HG03066 (cell line): ENCODE results near the gene HIF1A.

ENCODE experiments used
- ATAC-seq: cut with Tn5 transposase; IDR thresholded peaks from one replicate; pipeline ENCODE4 v1.9.1; 2021; ENCODE audit warnings: low read depth; ENCODE audit not compliant: unreplicated experiment

Gene HIF1A

DNA sequence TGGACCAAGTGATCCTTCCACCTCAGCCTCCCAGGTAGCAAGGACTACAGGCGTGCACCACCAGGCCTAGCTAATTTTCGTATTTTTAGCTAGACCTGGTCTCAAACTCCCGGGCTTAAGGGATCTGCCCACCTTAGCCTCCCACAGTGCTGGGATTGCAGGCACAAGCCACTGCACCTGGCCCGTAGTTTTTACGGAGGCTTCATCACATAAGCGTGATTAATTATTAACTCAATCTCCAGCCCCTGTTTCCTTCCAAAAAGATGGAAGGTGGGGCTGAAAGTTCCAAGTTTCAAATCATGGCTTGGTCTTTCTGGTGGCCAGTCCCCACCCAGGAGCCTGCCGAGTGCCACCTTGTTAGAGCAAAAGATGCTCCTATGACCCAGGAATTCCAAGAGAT, 22.5 kb upstream of the HIF1A start:
- no peak for ATAC-seq

DNA sequence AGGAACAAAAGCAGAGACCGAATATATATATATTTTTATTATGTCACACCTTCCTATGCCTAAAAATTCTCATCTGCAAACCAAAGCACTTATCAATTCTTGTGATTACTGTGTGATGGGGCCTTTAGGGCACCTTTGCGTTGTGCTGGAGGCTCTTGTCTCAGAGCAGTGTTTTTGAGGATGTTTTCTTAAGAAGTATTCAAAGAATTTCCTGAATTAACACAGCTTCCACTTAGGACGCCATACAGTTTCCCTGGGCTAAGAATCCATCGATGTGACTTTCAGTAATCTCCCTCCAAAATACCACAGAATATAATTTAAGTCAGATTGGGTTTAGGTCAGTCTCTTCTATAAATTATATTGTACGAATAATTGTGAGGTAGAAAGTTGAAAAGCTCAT, 22.0 kb upstream of the HIF1A start:
- no peak for ATAC-seq

DNA sequence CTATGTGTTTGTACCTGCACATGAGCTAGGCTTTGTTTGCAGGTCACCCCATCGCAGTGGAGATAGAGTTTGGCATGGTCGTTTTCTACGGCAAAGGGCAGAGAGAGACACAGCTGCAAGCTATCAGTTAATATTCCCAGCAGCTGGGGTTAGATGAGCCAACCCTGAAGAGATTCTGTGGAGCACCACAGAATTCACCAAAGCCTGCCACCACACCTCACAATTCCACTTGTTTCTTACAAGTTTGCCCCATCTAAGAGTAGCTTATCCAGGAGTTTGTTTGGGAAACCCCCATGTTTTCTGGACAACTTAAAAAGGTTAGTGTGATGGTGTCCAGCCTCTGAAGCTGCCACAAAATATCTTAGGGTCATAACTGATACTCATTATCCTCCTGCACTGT, 20.0 kb upstream of the HIF1A start:
- no peak for ATAC-seq

DNA sequence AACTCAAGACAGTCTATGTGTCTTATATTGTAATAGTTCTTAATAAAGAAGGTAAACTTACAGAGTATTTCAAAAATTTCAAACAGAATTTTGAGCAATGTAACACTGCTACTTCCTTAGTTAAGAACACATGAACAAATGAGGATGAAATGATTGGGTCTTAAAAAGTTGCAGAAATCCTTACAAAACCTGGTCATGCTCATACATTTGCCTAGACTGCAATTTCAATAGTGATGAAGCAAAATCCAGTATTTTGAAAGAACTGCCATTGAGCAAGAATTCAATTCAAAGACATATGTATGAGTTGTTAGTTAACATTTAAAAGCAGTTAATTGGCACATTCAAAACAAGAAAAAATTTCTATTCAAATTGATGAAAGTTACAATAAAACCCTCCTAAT, 17.8 kb upstream of the HIF1A start:
- no peak for ATAC-seq

DNA sequence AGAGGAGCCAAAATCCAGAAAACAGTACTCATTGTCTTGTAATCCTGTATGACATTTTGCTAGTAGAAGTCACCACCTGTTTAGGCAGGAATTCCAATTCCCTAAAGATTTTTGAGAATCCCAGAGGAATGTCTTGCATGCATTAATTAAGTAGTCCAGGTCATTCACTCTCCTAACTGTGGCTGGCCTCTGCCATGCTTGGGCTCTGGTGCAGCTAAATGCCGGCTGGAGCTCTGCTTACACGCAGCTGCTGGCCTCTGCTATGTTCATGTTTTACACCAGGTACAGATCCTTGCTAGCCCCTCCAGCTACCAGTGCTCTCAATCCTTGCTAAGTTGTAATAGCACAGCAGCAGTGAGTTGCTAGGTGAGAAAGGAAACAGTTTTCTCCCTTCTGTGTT, 16.3 kb upstream of the HIF1A start:
- no peak for ATAC-seq

DNA sequence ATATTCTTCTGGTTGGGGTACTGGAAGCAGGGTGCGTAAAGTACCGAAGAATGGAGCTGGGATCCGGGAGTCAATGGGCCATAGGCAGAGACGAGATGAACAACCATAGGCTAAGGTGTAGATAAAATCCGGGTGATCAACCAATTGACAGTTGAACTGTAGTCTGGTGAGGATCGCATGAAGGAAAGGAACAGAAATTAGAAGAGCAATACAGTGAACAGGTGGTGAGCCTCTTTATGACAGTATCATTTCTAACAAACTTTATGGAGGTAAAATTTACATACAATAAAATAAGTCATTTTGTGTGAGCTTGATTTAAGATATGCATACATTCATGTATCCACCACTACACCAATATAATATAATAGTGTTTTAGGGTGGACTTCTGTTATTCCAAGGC, 13.9 kb upstream of the HIF1A start:
- ATAC-seq, result no peak

DNA sequence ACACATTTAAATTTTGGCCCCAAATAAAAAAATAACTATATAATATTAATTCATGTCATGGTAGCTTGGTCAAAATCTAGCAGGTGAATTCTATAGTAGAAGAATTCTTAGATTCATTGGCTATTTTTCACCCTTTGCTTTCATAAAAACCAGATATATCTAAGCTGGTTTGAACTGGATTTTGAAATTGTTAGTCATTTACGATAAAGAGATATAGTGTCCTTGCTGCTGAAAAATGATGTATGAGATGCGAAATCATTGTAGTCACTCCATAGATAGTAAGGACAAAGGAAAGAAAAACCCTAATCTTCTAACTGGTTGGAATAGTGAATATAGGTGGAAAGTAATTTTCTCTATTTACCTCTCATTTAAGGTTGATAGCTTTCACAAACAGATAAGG, 12.2 kb upstream of the HIF1A start:
- ATAC-seq, result no peak

DNA sequence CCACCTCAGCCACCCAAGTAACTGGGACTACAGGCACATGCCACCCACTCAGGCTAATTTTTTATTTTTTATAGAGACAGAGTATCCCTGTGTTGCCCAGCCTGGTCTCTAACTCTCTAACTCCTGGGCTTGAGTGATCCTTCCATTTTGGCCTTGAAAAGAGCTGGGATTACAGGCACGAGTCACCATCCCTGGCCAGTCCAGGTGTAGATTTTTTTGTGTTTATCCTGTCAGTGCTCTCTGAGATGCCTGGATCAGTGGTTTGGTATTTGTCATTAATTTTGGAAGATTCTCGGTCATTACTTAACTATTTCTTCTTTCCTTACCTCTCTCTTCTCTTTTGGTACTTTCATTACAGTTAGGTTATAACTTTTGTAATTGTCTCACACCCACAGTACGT, 5.3 kb upstream of the HIF1A start:
- ATAC-seq, result no peak

DNA sequence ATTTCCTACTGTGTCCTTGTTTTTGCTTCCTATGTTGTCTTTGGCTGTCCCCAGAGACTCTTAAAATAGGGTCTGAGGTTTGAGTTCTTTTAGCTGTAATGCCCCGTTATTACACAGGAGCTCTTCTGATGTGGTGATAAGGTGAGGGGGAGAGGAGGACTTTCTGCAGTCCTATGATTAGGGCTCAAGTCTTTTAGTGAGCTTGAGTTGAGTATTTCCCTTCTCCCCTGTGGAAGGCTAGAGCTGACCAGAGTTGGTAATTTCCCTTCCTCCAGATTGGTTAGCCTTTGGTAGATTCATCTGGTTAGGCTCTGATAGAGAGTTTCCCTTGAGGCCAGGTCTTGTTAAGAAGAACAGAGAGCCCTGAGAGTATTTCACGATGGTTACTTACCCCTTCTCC, 4.3 kb upstream of the HIF1A start:
- ATAC-seq, result no peak

DNA sequence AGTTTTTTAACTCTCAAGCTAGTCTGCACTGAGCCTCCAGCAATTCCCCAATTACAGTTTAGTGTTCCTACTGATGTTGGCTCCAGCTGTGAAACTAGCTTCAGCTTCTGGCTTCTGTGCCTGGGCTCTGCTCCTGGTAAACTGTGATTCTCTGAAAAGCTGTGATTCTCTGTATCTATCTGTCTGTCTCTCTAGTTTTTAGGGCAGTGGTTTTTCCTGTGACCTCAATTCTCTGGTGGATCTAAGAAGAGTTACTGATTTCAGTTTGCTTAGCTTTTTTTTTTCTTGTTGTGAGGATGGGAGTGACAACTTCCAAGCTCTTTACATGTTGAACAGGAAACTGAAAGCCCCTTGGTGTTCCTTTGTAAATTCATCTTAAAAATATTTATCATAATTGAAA, 3.8 kb upstream of the HIF1A start:
- ATAC-seq, result no peak

DNA sequence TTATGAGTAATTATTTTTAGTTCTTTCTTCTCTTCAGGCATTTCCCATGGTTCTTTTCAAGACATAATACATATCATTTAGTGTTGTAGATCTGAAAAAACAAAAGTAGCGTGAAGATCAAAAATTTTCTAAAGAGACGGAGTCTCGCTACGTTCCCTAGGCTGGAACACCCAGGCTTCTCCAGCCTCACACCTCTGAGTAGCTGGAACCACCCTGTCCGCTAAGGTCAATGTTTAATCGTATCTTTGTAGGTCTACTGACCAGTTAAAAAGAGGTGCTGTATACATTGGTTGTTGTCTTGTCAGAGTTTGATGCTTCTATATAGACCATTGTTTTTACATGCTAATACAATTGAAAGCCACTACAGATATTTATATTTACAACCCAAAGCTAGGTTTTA, 1.3 kb upstream of the HIF1A start:
- ATAC-seq, result no peak

DNA sequence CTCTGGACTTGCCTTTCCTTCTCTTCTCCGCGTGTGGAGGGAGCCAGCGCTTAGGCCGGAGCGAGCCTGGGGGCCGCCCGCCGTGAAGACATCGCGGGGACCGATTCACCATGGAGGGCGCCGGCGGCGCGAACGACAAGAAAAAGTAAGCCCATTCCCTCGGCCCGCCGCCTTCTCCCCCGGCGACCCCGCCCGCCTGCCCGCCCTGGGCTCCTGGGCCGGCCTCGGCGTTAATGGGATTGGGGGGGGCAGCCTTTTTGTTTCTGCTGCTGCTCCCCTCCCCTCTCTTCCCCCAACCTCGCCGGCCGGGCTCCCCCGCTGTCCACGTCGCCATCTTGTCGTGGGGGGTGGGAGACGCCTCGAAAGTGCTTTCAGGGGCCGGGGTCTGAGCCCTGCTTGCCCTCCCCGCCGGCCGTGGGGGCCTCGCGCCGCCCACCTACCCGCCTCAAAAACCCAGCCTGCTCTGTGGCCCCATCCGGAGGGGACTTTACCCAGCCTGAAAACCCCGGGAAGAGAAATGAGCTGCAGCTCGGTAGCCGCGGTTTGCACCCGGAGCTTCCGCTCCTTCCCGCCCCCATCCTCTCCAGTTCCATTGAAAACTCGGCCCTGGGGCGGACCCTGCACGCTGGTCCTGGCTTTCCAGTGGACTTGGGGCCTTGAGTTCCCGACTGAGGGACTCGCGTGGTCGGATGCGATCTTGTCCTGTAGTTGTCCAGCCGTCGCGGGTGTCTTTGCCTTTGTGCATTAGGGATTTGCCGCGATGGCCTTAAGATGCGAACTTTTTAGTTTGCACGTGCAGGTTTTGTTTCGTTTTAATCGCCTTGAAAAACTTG, 598 bp downstream of the HIF1A start:
- ATAC-seq, result peak; percentile 7

DNA sequence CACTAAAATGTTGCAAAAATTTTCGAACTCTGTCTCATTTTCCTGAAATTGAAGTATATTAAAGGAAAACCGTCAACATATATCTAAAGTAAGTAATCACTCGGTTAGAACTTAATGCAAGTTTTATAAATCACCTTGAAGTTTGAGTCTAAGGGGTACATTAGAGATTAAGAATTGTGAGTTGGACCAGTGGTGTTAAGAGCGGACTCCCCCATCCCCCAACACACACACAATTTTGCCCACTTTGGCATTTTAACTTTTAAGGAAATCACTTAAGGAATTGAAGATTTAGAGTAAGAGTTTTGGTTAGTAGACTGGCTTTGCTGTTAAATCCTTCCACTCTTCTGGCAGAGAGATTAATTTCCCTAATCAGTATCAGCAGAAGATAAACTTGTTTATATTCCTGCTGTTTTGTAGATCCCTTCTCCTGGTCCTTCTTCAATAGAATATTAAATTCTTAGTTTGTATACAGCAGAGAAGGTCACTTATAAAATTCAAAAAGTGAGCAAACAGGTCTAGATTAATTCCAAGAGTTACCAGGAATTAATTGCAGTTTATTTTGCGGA, 1.5 kb downstream of the HIF1A start:
- ATAC-seq, result no peak

DNA sequence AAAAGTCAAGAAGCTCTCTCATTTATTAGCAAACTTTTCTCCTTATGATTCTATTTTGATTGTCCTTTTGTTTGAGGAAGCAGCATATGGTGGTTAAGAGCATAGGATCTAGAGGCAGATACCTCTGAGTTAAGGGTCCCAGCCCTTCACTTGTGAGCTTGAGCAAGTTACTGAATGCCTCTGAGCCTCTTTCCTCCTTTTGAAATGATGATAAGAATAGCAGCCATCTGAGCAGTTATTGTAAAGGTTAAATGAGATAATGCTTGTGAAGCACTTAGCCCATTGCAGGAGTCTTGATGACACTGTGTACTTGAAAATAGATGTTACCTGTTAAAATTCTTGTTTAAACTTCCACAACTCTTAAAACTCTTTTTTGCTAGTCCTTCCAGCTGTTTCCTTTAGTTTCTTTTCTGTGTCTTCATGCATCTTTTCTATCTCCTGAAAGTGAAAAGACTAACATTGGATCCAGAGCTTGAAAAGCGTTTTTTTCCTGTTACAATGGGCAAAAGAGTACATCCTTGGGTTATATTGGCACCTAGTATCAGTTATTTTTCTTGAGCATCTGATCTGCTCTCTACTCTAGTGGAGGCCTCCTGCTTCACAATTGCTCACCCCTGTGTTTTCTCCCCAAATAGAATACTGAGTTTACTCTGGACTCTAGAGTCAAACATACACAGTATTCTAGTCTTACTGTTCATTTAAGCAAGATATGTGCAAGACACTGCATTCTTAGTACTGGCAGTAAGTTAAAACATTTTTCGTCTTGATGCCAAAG, 3.1 kb downstream of the HIF1A start:
- ATAC-seq, result no peak

DNA sequence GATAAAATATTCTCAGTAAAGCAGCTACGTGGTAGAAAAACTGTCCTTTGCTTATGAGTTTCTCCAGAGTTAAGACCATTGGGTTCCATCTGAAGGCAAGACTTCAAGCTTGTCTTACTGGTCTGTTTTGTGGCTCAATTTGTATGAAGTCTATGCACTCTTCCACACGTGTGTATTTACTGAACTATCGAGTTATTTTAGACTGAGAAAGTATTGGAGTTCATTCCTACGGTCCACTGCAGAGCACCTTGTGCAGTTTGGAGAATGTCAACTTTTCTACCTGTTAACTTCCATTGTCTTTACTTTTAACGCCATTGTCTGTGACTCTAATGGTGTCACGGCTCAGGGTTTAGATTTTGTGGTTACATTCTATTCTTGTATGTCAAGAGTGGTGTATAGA, 3.7 kb downstream of the HIF1A start:
- no peak for ATAC-seq

DNA sequence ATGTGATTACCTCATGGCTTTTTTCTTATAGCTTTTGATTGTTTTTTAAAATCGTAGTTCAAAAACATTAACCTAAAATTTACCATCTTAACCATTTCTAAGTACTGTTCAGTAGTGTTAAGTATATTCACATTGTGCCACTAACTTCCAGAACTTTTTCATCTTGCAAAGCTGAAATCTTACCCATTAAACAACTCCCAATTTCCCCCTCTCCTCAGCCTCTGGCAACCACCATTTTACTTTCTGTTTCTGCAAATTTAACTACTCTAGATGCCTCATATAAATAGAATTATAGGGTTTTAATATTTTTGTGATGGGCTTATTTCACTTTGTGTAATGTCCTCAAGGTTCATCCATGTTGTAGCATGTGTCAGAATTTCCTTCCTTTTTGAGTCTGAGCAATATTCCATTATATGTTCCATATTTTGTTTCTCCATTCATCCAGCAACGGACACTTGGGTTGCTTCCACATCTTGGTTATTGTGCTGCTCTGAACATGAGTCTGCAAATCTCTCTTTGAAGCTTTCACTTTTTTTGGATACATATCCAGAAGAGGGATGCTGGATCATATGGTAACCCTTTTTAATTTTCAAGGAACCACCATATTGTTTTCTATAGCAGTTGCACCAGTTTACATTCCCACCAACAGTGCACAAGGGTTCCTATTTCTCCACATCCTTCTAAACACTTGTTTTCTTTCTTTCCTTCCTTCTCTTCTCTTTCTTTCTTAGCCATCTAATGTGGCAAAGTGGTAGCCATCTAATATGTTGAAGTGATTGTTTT, 5.0 kb downstream of the HIF1A start:
- ATAC-seq, result no peak

DNA sequence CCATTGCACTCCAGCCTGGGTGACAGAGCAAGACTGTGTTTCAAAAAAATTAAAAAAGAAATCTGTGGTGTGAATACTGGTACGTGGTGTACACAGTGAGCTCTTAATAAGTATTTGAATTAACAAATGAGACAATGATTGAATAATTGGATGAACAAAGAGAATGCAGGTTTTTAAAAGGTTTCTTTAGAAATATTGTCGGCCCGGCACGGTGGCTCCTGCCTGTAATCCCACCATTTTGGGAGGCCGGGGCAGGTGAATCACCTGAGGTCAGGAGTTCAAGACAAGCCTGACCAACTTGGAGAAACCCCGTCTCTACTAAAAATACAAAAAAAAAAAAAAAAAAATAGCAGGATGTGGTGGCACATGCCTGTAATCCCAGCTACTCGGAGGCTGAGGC, 6.6 kb downstream of the HIF1A start:
- ATAC-seq, result no peak

DNA sequence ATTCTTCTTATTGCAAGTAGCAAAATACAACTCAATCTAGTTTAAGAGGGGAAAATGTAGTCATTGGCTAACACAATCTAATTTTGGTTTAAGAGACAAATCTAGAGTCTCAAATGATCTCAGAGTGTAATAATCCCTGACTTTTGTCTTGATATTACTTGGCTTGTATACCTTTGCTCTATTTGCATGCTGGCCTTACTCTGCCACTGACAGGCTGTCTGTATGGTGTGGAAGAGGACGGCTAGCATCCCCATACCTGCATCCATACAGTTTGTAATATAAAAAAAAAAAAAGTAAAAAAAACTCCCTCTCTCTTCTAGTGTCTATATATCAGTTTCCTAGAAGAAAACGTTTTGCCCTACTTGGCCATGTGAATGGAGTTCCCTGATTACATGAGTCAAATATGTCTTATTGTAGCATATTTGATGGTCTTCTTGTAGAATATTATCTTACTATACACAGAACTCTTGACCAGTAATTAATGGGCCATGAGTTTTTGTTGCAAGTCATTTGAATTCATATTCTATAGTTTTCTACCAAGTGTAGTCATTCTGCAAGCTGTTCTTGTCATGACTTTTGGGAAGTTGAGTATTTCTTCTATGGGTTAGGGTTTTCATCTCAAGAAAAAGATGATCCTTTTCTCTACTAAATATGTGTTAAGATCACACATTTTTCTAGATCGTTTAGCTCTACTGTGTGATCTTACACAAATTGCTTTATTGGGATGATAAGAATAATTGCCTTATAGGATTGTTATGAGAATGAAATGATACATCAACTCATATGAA, 8.2 kb downstream of the HIF1A start:
- ATAC-seq, result no peak

DNA sequence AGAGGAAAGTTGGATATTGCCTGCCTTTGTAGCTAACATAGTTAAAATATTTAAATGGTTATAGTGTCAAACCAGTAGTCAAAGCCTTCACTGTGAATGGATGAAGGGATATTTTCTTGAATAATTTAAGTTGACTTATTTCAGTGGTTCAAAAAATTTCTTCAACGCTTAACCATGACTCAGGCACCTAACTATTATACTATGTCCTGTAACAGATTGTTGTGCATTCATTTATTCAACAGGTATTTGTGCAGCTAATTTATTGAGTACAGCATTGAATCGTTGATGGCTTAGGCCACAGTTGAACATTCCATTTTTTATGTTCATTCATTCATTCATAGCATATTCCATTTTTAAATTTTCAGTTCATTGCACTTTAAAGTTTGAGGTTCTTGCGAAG, 9.2 kb downstream of the HIF1A start:
- no peak for ATAC-seq

DNA sequence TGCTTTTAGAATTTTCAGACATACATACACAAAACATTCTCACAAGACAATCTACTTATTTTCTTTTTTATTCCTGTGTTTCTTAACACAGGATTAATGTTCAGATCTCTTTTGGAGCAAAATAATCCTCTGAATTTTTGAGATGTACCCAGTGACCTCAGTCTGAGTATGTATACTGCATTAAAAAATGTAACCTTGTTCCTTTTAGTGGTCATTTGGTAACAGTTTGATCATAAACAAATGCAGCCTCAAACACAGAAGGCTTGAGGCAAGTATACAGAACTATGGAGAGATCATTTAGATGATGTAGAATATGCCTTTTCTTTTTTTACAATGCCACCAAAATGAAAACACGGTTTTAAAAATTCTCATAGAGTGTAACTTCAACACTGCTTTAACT, 9.7 kb downstream of the HIF1A start:
- ATAC-seq, result no peak
